22Rv1 (cell line): Measurements from ENCODE around the gene SERTAD4.
"Not testable (repeated sequence)": the region's sequence is repeated elsewhere in the genome, so short reads cannot be mapped to it uniquely, and the experiment has no call there.

Experiments used
- ZFX ChIP-seq: fragments of 450-650 bp; IDR thresholded peaks from 2 replicates; pipeline ENCODE4 v1.6.1; 2017; ENCODE audit warnings: antibody characterized with exemption, borderline replicate concordance
- TF ChIP-seq, protein P1 (sequence below): fragments of 450-650 bp; IDR thresholded peaks from 2 replicates; pipeline ENCODE4 v1.5.1; 2017; ENCODE audit warnings: mild to moderate bottlenecking

GRCh38 chr1:210196266-210196665 lies 36.3 kb upstream of the SERTAD4 start:
- TF ChIP-seq, protein P1, sequence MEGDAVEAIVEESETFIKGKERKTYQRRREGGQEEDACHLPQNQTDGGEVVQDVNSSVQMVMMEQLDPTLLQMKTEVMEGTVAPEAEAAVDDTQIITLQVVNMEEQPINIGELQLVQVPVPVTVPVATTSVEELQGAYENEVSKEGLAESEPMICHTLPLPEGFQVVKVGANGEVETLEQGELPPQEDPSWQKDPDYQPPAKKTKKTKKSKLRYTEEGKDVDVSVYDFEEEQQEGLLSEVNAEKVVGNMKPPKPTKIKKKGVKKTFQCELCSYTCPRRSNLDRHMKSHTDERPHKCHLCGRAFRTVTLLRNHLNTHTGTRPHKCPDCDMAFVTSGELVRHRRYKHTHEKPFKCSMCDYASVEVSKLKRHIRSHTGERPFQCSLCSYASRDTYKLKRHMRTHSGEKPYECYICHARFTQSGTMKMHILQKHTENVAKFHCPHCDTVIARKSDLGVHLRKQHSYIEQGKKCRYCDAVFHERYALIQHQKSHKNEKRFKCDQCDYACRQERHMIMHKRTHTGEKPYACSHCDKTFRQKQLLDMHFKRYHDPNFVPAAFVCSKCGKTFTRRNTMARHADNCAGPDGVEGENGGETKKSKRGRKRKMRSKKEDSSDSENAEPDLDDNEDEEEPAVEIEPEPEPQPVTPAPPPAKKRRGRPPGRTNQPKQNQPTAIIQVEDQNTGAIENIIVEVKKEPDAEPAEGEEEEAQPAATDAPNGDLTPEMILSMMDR = not testable (repeated sequence)
- not testable (repeated sequence) for TF ChIP-seq ZFX
